Measurements from ENCODE around the gene KMT5C. TPM values are rescaled to one million over a fixed set of nuclear protein-coding genes. Genes with fewer than 3 reads are reported as not detected.

The KMT5C gene
- total RNA-seq, 6 donors from 2014 or later = 9.1 to 111 (median 15.6) TPM

GRCh38 chr19:55308281-55308680, 31.4 kb upstream of the KMT5C start:
- TF ChIP-seq EP300 (IDR thresholded peaks at IDR 0.05) = no peak
- TF ChIP-seq POLR2A (IDR thresholded peaks at IDR 0.05) = no peak
- TF ChIP-seq CTCF (IDR thresholded peaks at IDR 0.05) = no peak
- TF ChIP-seq POLR2AphosphoS5 (IDR thresholded peaks at IDR 0.05) = no peak
- DNase-seq (no peak), ATAC-seq (ENCODE audit: low FRiP score in 2 of 2) (no peak)
- H3K27me3 ChIP-seq = no peaks in the 10 kb centered on the region
- H3K27ac ChIP-seq = no peak overlapping the region
- no peaks in the 10 kb centered on the region for H3K9me3 ChIP-seq
- 94 to 98% methylated on average over 6 to 7 of the region's 11 CpGs for WGBS, 2 donors
- no peak overlapping the region for H3K4me3 ChIP-seq
- no peaks in the 10 kb centered on the region for H3K36me3 ChIP-seq
- no peaks in the 10 kb centered on the region for H3K4me1 ChIP-seq

GRCh38 chr19:55309448-55309847, 30.2 kb upstream of the KMT5C start:
- 70 to 92% methylated on average over 2 to 5 of the region's 5 CpGs for WGBS, 2 donors
- Histone ChIP-seq H3K4me3 (no peak overlapping the region), H3K9me3 (no peaks in the 10 kb centered on the region), H3K4me1 (no peaks in the 10 kb centered on the region), H3K36me3 (no peaks in the 10 kb centered on the region), H3K27ac (no peak overlapping the region), H3K27me3 (no peaks in the 10 kb centered on the region)
- TF ChIP-seq CTCF (IDR thresholded peaks at IDR 0.05) (no peak), POLR2AphosphoS5 (IDR thresholded peaks at IDR 0.05) (no peak), POLR2A (IDR thresholded peaks at IDR 0.05) (peak in 1 of 4 donors; percentile 2), EP300 (IDR thresholded peaks at IDR 0.05) (no peak)
- no peak for ATAC-seq (ENCODE audit: low FRiP score in 2 of 2)
- DNase-seq = no peak

DNA sequence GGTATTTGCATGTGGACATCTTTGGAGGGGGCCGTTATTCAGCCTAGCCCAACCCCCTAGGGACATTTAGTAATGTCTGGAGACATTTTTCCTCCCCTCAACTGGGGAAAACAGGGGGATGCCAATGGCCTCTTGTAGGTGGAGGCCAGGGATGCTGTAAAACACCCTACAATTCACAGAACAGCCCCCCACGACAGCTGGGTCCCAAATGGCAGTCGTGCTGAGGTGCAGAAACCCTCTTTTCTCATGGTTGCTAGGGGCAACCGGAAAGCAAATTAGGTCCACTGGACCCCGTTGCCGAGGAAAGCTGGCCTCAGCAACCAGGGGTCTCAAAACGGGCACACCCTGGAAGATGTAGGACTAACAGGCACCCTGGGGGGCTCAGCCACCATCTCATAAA, 29.2 kb upstream of the KMT5C start:
- H3K9me3 ChIP-seq = no peaks in the 10 kb centered on the region
- TF ChIP-seq EP300 (IDR thresholded peaks at IDR 0.05) (no peak), POLR2A (IDR thresholded peaks at IDR 0.05) (no peak), CTCF (IDR thresholded peaks at IDR 0.05) (no peak), POLR2AphosphoS5 (IDR thresholded peaks at IDR 0.05) (no peak)
- no peaks in the 10 kb centered on the region for H3K27me3 ChIP-seq
- ATAC-seq (ENCODE audit: low FRiP score in 2 of 2) = no peak
- WGBS, 2 donors = 74 to 88% methylated on average over 6 to 7 of the region's 7 CpGs
- no peaks in the 10 kb centered on the region for H3K4me1 ChIP-seq
- no peak overlapping the region for H3K4me3 ChIP-seq
- no peaks in the 10 kb centered on the region for H3K36me3 ChIP-seq
- DNase-seq = no peak
- no peak overlapping the region for H3K27ac ChIP-seq

DNA sequence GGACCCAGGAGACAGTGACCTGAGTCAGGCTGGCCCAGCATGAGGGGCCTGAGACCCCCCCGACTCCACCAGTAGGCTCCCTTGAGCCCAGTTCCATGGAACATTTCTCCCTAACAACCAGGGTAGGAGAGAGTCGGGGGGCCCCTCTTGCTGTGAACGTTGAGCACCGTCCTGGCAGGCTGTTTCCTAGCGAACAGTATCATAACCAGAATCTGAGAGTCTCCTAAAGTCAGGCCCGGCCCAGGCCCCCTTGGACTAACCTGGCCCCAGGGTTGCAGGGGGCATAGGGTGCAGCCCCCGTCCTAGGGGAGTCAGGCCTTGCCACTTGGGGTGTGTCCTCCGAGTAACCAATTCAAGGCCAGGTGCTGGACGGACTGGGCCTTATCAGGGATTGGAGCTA, 28.3 kb upstream of the KMT5C start:
- ATAC-seq (ENCODE audit: low FRiP score in 2 of 2) (no peak), DNase-seq (no peak)
- Histone ChIP-seq H3K9me3 (no peaks in the 10 kb centered on the region), H3K4me1 (no peaks in the 10 kb centered on the region), H3K4me3 (no peak overlapping the region), H3K36me3 (no peaks in the 10 kb centered on the region), H3K27me3 (no peaks in the 10 kb centered on the region), H3K27ac (no peak overlapping the region)
- 88 to 91% methylated on average over 9 of the region's 9 CpGs for WGBS, 2 donors
- no peak for TF ChIP-seq CTCF (IDR thresholded peaks at IDR 0.05)
- TF ChIP-seq POLR2AphosphoS5 (IDR thresholded peaks at IDR 0.05) = no peak
- no peak for TF ChIP-seq POLR2A (IDR thresholded peaks at IDR 0.05)
- TF ChIP-seq EP300 (IDR thresholded peaks at IDR 0.05) = no peak

DNA sequence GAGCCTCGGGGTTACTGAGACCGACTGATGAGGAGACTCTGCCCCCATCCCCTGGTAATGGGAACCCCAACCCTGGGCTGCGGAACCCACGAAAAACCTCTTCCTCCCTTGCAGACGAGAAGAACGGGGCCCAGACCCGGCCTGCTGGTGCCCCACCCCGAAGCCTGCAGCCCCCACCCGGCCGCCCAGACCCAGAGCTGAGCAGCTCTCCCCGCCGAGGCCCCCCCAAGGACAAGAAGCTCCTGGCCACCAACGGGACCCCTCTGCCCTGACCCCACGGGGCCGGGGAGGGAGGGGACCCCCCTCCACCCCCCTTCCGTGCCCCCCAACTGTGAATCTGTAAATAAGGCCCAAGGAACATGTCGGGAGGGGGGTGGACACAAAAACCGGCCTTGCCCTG, 27.9 kb upstream of the KMT5C start:
- H3K4me3 ChIP-seq = no peak overlapping the region
- H3K27me3 ChIP-seq = no peaks in the 10 kb centered on the region
- H3K36me3 ChIP-seq = no peaks in the 10 kb centered on the region
- H3K27ac ChIP-seq = no peak overlapping the region
- ATAC-seq (ENCODE audit: low FRiP score in 2 of 2) (no peak), DNase-seq (no peak)
- H3K4me1 ChIP-seq = no peaks in the 10 kb centered on the region
- no peaks in the 10 kb centered on the region for H3K9me3 ChIP-seq
- TF ChIP-seq CTCF (IDR thresholded peaks at IDR 0.05) (no peak), EP300 (IDR thresholded peaks at IDR 0.05) (no peak), POLR2AphosphoS5 (IDR thresholded peaks at IDR 0.05) (no peak), POLR2A (IDR thresholded peaks at IDR 0.05) (no peak)
- WGBS, 2 donors = 86 to 90% methylated on average over 7 to 14 of the region's 18 CpGs

All from upper lobe of left lung (tissue), 6 donors.